IMR-90 (cell line): ENCODE data around the gene AKAP13. TPM values are rescaled to one million over a fixed set of nuclear protein-coding genes. Genes with fewer than 3 reads are reported as not detected.

ENCODE experiments used
- ATAC-seq: fragments of 200-7000 bp; cut with Tn5 transposase; 2 replicates; pipeline ENCODE4 v1.9.1; 2020; ENCODE audit warnings: low read depth, mild to moderate bottlenecking, moderate library complexity
- BruUV-seq: library from RNA; stranded (reverse); fragments of 400-500 nt; replicated peaks from 2 replicates; lab custom pipeline; 2021; lab: Mats Ljungman, UMichigan
- CTCF ChIA-PET: fragments of 300-600 bp; formaldehyde crosslinking; extraction: SDS; loops from one replicate; lab custom pipeline; 2021; ENCODE audit warnings: antibody characterized with exemption; lab: Yijun Ruan, JAX
- POLR2A ChIA-PET: fragments of 300-600 bp; sonication (Branson Sonifier 250); formaldehyde crosslinking; loops from one replicate; lab custom pipeline; 2022; ENCODE audit warnings: antibody characterized with exemption; ENCODE audit not compliant: unreplicated experiment; lab: Charles Lee
- DNase-seq: peaks from one replicate; pipeline ENCODE4 v3.0.0; 2013
- H2AFZ ChIP-seq: replicated peaks from 2 replicates; pipeline ENCODE3; 2013; ENCODE audit warnings: low read length, mild to moderate bottlenecking; ENCODE audit not compliant: poor library complexity
- H2AK5ac ChIP-seq: 2 replicates; pipeline ENCODE4 v1.6.1; 2013; ENCODE audit warnings: low read depth, low read length, inconsistent platforms
- H2AK9ac ChIP-seq: replicated peaks from 2 replicates; pipeline ENCODE3; 2013; ENCODE audit warnings: mild to moderate bottlenecking, low read depth, low read length, moderate library complexity; ENCODE audit not compliant: poor library complexity
- H2BK120ac ChIP-seq: 2 replicates; pipeline ENCODE4 v1.6.1; 2013; ENCODE audit warnings: low read depth, low read length, inconsistent platforms
- H2BK15ac ChIP-seq: 3 replicates; pipeline ENCODE4 v1.6.1; 2013; ENCODE audit warnings: low read depth, low read length, inconsistent platforms
- H2BK20ac ChIP-seq: 2 replicates; pipeline ENCODE4 v1.6.1; 2013; ENCODE audit warnings: low read depth, mild to moderate bottlenecking, inconsistent platforms, low read length, moderate library complexity
- H2BK5ac ChIP-seq: 2 replicates; pipeline ENCODE4 v1.6.1; 2013; ENCODE audit warnings: mild to moderate bottlenecking, low read depth, low read length, inconsistent platforms; ENCODE audit not compliant: poor library complexity, severe bottlenecking
- H3K14ac ChIP-seq: replicated peaks from 2 replicates; pipeline ENCODE4 v1.6.1; 2013; ENCODE audit warnings: low read depth, low read length, inconsistent platforms
- H3K18ac ChIP-seq: 2 replicates; pipeline ENCODE4 v1.6.1; 2013; ENCODE audit warnings: low read depth, low read length, control low read depth
- H3K23ac ChIP-seq: 2 replicates; pipeline ENCODE4 v1.6.1; 2013; ENCODE audit warnings: low read depth, low read length, inconsistent platforms
- H3K27ac ChIP-seq: 2 replicates; pipeline ENCODE4 v1.5.1; 2013; ENCODE audit warnings: mild to moderate bottlenecking, control low read depth, low read length; ENCODE audit not compliant: insufficient read depth
- H3K27me3 ChIP-seq: 2 replicates; pipeline ENCODE4 v1.6.1; 2013; ENCODE audit warnings: low read length; ENCODE audit not compliant: control insufficient read depth, insufficient read depth
- H3K36me3 ChIP-seq: 2 replicates; pipeline ENCODE4 v1.6.1; 2013; ENCODE audit warnings: low read length, mixed read lengths; ENCODE audit not compliant: control insufficient read depth, insufficient read depth
- H3K4ac ChIP-seq: 2 replicates; pipeline ENCODE4 v1.6.1; 2013; ENCODE audit warnings: low read depth, low read length, inconsistent platforms
- H3K4me1 ChIP-seq: 2 replicates; pipeline ENCODE4 v1.6.1; 2013; ENCODE audit warnings: low read length, mixed read lengths; ENCODE audit not compliant: control insufficient read depth, insufficient read depth
- H3K4me2 ChIP-seq: 2 replicates; pipeline ENCODE4 v1.6.1; 2013; ENCODE audit warnings: low read depth, mild to moderate bottlenecking, control low read depth, low read length, moderate library complexity
- H3K4me3 ChIP-seq: 2 replicates; pipeline ENCODE4 v1.5.1; 2013; ENCODE audit warnings: low read depth, mild to moderate bottlenecking, control low read depth, low read length, moderate library complexity; ENCODE audit not compliant: insufficient read depth
- H3K56ac ChIP-seq: 2 replicates; pipeline ENCODE4 v1.6.1; 2013; ENCODE audit warnings: low read length, inconsistent platforms; ENCODE audit not compliant: insufficient read depth; ENCODE audit errors: extremely low read depth
- H3K79me1 ChIP-seq, 2 experiments: 2 replicates each; pipeline ENCODE4 v1.6.1; 2013; ENCODE audit warnings: low read length in 2 of 2, inconsistent platforms in 1 of 2, low read depth in 1 of 2
- H3K9ac ChIP-seq: 2 replicates; pipeline ENCODE4 v1.6.1; 2013; ENCODE audit warnings: low read depth, low read length, control low read depth
- H3K9me1 ChIP-seq: 2 replicates; pipeline ENCODE4 v1.6.1; 2013; ENCODE audit warnings: low read length, inconsistent platforms; ENCODE audit not compliant: insufficient read depth
- H3K9me3 ChIP-seq: 2 replicates; pipeline ENCODE4 v1.6.1; 2013; ENCODE audit warnings: low read length; ENCODE audit not compliant: control insufficient read depth, insufficient read depth
- H4K20me1 ChIP-seq: 2 replicates; pipeline ENCODE4 v1.6.1; 2013; ENCODE audit warnings: low read length, inconsistent platforms; ENCODE audit not compliant: insufficient read depth
- H4K5ac ChIP-seq: 2 replicates; pipeline ENCODE4 v1.6.1; 2013; ENCODE audit warnings: mild to moderate bottlenecking, low read depth, low read length, control low read depth
- H4K8ac ChIP-seq, 2 experiments: 2 replicates each; pipeline ENCODE4 v1.6.1; 2013; ENCODE audit warnings: low read depth in 2 of 2, low read length in 2 of 2, control low read depth in 1 of 2, inconsistent platforms in 1 of 2
- H4K91ac ChIP-seq: 2 replicates; pipeline ENCODE4 v1.6.1; 2013; ENCODE audit warnings: low read depth, low read length, inconsistent platforms; ENCODE audit not compliant: insufficient read depth
- BHLHE40 ChIP-seq: fragments of 150-350 bp; IDR thresholded peaks from 2 replicates; pipeline ENCODE4 v1.6.1; 2016; ENCODE audit warnings: mild to moderate bottlenecking, low read depth, low read length
- MAFK ChIP-seq: IDR thresholded peaks from 2 replicates; pipeline ENCODE4 v1.6.1; 2012; ENCODE audit warnings: low read depth, low read length, improper control_type of control experiment
- MAZ ChIP-seq: IDR thresholded peaks from 2 replicates; pipeline ENCODE4 v1.6.1; 2012; ENCODE audit warnings: low read depth, mild to moderate bottlenecking, low read length, improper control_type of control experiment, moderate library complexity, borderline replicate concordance
- NFE2L2 ChIP-seq: fragments of 150-350 bp; IDR thresholded peaks from 2 replicates; pipeline ENCODE4 v1.6.1; 2016; ENCODE audit warnings: low read depth, mild to moderate bottlenecking, low read length
- RAD21 ChIP-seq: IDR thresholded peaks from 2 replicates; pipeline ENCODE4 v1.6.1; 2012; ENCODE audit warnings: low read length, improper control_type of control experiment
- SMC3 ChIP-seq: fragments of 150-350 bp; IDR thresholded peaks from 2 replicates; pipeline ENCODE4 v1.6.1; 2016; ENCODE audit warnings: low read depth, mild to moderate bottlenecking, antibody characterized with exemption, low read length, moderate library complexity
- USF2 ChIP-seq: fragments of 150-350 bp; IDR thresholded peaks from 2 replicates; pipeline ENCODE4 v1.6.1; 2017; ENCODE audit warnings: mild to moderate bottlenecking, antibody characterized with exemption, low read length, low read depth
- WGBS, 2 experiments: methylation state at CpG; one replicate each; pipeline versions ENCODE4 v1.1.5 to v1.1.7; 2013; ENCODE audit warnings: missing lambda C conversion rate in 2 of 2; ENCODE audit not compliant: insufficient read length in 1 of 2; ENCODE audit errors: extremely low coverage in 2 of 2; 5-methylcytosine and 5-hydroxymethylcytosine counted together
- dilution Hi-C: fragments of 300-500 bp; cut with HindIII; formaldehyde crosslinking; loops from one replicate; pipeline ENCODE4 v1.14.3; 2018; ENCODE audit warnings: low sequenced_read_pairs; ENCODE audit not compliant: unreplicated experiment
- in situ Hi-C: fragments of 300-500 bp; cut with MboI; formaldehyde crosslinking; loops from 3 replicates; pipeline ENCODE4 v1.14.3; 2019; ENCODE audit warnings: low sequenced_read_pairs, inconsistent platforms, mixed read lengths
- intact Hi-C: fragments of 100-400 bp; cut with micrococcal nuclease; formaldehyde crosslinking; loops from 2 replicates; pipeline ENCODE4 v1.10.0; 2022
- polyA plus RNA-seq, 3 experiments: library from polyadenylated mRNA; depleted of rRNA; stranded (reverse); fragments of >200 nt; gene quantifications; 2 replicates each; pipeline ENCODE4 v1.2.3, GENCODE V29; 2012; ENCODE audit warnings: low replicate concordance in 1 of 3
- total RNA-seq: library from RNA; depleted of rRNA; stranded (reverse); fragments of >200 nt; gene quantifications from 2 replicates; pipeline ENCODE4 v1.2.3, GENCODE V29; 2012
- TF ChIP-seq, protein P1 (sequence below): fragments of 150-350 bp; IDR thresholded peaks from 2 replicates; pipeline ENCODE4 v1.6.1; 2016; ENCODE audit warnings: low read depth, mild to moderate bottlenecking, low read length, moderate library complexity, borderline replicate concordance
- TF ChIP-seq, protein P2 (sequence below): conservative IDR thresholded peaks from 2 replicates; pipeline ENCODE4 v1.5.1; 2012; ENCODE audit warnings: mild to moderate bottlenecking, low read depth, low read length, improper control_type of control experiment

AKAP13 gene
- total and polyA plus RNA-seq, 2 of the 4 experiments (the other 2 are of a cell fraction), result 10.4 to 46.4 TPM

GRCh38 chr15:85730001-85730820, 349.8 kb downstream of the AKAP13 start:
- dilution Hi-C loops, result no loop called here
- TF ChIP-seq MAFK, result 0 out of 2 replicates have a peak, but pooled peaks have one; percentile 1
- peak; percentile 80 for TF ChIP-seq RAD21
- no peak for TF ChIP-seq NFE2L2
- 0 out of 2 replicates have a peak, but pooled peaks have one; percentile 16 for TF ChIP-seq MAZ
- TF ChIP-seq USF2, result no peak
- no peak for TF ChIP-seq BHLHE40
- TF ChIP-seq, protein P1, sequence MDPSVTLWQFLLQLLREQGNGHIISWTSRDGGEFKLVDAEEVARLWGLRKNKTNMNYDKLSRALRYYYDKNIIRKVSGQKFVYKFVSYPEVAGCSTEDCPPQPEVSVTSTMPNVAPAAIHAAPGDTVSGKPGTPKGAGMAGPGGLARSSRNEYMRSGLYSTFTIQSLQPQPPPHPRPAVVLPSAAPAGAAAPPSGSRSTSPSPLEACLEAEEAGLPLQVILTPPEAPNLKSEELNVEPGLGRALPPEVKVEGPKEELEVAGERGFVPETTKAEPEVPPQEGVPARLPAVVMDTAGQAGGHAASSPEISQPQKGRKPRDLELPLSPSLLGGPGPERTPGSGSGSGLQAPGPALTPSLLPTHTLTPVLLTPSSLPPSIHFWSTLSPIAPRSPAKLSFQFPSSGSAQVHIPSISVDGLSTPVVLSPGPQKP, result no peak
- TF ChIP-seq, protein P2, sequence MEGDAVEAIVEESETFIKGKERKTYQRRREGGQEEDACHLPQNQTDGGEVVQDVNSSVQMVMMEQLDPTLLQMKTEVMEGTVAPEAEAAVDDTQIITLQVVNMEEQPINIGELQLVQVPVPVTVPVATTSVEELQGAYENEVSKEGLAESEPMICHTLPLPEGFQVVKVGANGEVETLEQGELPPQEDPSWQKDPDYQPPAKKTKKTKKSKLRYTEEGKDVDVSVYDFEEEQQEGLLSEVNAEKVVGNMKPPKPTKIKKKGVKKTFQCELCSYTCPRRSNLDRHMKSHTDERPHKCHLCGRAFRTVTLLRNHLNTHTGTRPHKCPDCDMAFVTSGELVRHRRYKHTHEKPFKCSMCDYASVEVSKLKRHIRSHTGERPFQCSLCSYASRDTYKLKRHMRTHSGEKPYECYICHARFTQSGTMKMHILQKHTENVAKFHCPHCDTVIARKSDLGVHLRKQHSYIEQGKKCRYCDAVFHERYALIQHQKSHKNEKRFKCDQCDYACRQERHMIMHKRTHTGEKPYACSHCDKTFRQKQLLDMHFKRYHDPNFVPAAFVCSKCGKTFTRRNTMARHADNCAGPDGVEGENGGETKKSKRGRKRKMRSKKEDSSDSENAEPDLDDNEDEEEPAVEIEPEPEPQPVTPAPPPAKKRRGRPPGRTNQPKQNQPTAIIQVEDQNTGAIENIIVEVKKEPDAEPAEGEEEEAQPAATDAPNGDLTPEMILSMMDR, result peak; percentile 80
- TF ChIP-seq SMC3, result peak; percentile 71
- no peaks in the 10 kb centered on the region for H4K20me1 ChIP-seq
- H2BK120ac ChIP-seq, result no peak overlapping the region
- no peak overlapping the region for H3K4me2 ChIP-seq
- intact Hi-C loops, result loop anchor here (1.0 kb wide), 2 partner anchors 101 to 110 kb away; no protein-coding TSS in a partner anchor
- no peak overlapping the region; the same call in 1 of the 2 replicates for H3K9ac ChIP-seq
- no peak overlapping the region for H4K5ac ChIP-seq
- H3K36me3 ChIP-seq, result peaks cover 21% of the 10 kb centered on the region
- no peak overlapping the region for H3K27ac ChIP-seq
- CTCF ChIA-PET, result interaction anchor here (1.1 kb wide), 2 partner anchors 110 to 111 kb away, joined by 3 to 6 read pairs; no protein-coding TSS in a partner anchor
- no peak overlapping the region for H2BK5ac ChIP-seq
- no peak overlapping the region for H3K14ac ChIP-seq
- H3K4me1 ChIP-seq, result peaks cover 4% of the 10 kb centered on the region
- in situ Hi-C loops, result loop anchor here (5.0 kb wide), 1 partner anchor 102 kb away; no protein-coding TSS in a partner anchor
- H2AK9ac ChIP-seq, result no peak overlapping the region
- no peak overlapping the region for H2BK15ac ChIP-seq
- H4K91ac ChIP-seq, result no peak overlapping the region
- ATAC-seq (peak; percentile 73), DNase-seq (peak; percentile 71)
- no peak overlapping the region for H2AK5ac ChIP-seq
- no peak overlapping the region for H3K18ac ChIP-seq
- POLR2A ChIA-PET, result no interaction called here
- H3K9me3 ChIP-seq, result peaks cover 3% of the 10 kb centered on the region
- no peak overlapping the region for H2AFZ ChIP-seq
- H3K79me1 ChIP-seq, result peaks cover 0 to 3% of the 10 kb centered on the region in 2 experiments; a peak in 1 of 4 replicates
- no peaks in the 10 kb centered on the region for H3K9me1 ChIP-seq
- 0% methylated on average over 1 of the region's 5 CpGs; no CpG with 5 or more reads in 1 of the 2 experiments for WGBS, 2 experiments
- no peak overlapping the region for H4K8ac ChIP-seq
- H3K23ac ChIP-seq, result no peak overlapping the region
- H2BK20ac ChIP-seq, result no peak overlapping the region
- no peak overlapping the region for H3K56ac ChIP-seq
- no peaks in the 10 kb centered on the region for H3K27me3 ChIP-seq
- no peak overlapping the region for H3K4me3 ChIP-seq
- no peak overlapping the region for H3K4ac ChIP-seq
- BruUV-seq, result no TSS peak
